Activated naive CD4-positive, alpha-beta T cell treated with anti-CD3 and anti-CD28 coated beads, Interleukin-2, amount 50 U/mL, for 24 hours (primary cell): Measurements from ENCODE around the gene SMIM1.
"Not testable (repeated sequence)": the region's sequence is repeated elsewhere in the genome, so short reads cannot be mapped to it uniquely, and the experiment has no call there.

Experiments used
- H3K27ac Mint-ChIP-seq: one replicate; pipeline ENCODE4 v1.8.0; 2021; ENCODE audit warnings: mild to moderate bottlenecking, mixed read lengths
- H3K27me3 Mint-ChIP-seq: one replicate; pipeline ENCODE4 v1.8.0; 2021; ENCODE audit warnings: mixed read lengths
- H3K36me3 Mint-ChIP-seq: one replicate; pipeline ENCODE4 v1.8.0; 2021; ENCODE audit warnings: mixed read lengths
- H3K4me1 Mint-ChIP-seq: one replicate; pipeline ENCODE4 v1.8.0; 2021; ENCODE audit warnings: mixed read lengths
- H3K4me3 Mint-ChIP-seq: one replicate; pipeline ENCODE4 v1.8.0; 2021; ENCODE audit warnings: mild to moderate bottlenecking, mixed read lengths
- H3K9me3 Mint-ChIP-seq: one replicate; pipeline ENCODE4 v1.8.0; 2021; ENCODE audit warnings: mixed read lengths

Gene SMIM1

GRCh38 chr1:3772715-3773571, at the start of gene SMIM1:
Gene SMIM1 (plus strand): TSS chr1:3772749. CDS start chr1:3775374, 2,625 bp downstream.
- Mint-ChIP-seq H3K27ac (peak within 1 kb of the TSS; percentile 72), H3K36me3 (no peaks in the 10 kb centered on the region), H3K4me3 (peak within 1 kb of the TSS; percentile 81)

GRCh38 chr1:3722846-3723245, 49.7 kb upstream of the SMIM1 start:
- Mint-ChIP-seq H3K4me3 (no peak overlapping the region), H3K27me3 (no peaks in the 10 kb centered on the region), H3K4me1 (peaks cover 8% of the 10 kb centered on the region), H3K27ac (no peak overlapping the region), H3K36me3 (no peaks in the 10 kb centered on the region), H3K9me3 (no peaks in the 10 kb centered on the region)

More at GRCh38 chr1:3772715-3773571, at the start of gene SMIM1:
- H3K4me1 Mint-ChIP-seq, result peaks cover 10% of the 10 kb centered on the region
- H3K27me3 Mint-ChIP-seq, result no peaks in the 10 kb centered on the region
- no peaks in the 10 kb centered on the region for H3K9me3 Mint-ChIP-seq

- not testable (repeated sequence) for H3K27me3 Mint-ChIP-seq, H3K36me3 Mint-ChIP-seq, H3K27ac Mint-ChIP-seq, H3K4me3 Mint-ChIP-seq, H3K9me3 Mint-ChIP-seq, H3K4me1 Mint-ChIP-seq
Measured at GRCh38 chr1:3724416-3725030, 48.0 kb upstream of the SMIM1 start.

GRCh38 chr1:3725366-3725765, 47.2 kb upstream of the SMIM1 start:
- Mint-ChIP-seq H3K27ac (no peak overlapping the region), H3K4me1 (peaks cover 4% of the 10 kb centered on the region), H3K27me3 (peaks cover 1% of the 10 kb centered on the region), H3K9me3 (no peaks in the 10 kb centered on the region), H3K36me3 (no peaks in the 10 kb centered on the region), H3K4me3 (no peak overlapping the region)

GRCh38 chr1:3727042-3727824, 45.3 kb upstream of the SMIM1 start:
- no peaks in the 10 kb centered on the region for H3K36me3 Mint-ChIP-seq
- no peaks in the 10 kb centered on the region for H3K9me3 Mint-ChIP-seq
- H3K4me3 Mint-ChIP-seq, result no peak overlapping the region
- no peaks in the 10 kb centered on the region for H3K4me1 Mint-ChIP-seq
- peaks cover 1% of the 10 kb centered on the region for H3K27me3 Mint-ChIP-seq
- H3K27ac Mint-ChIP-seq, result no peak overlapping the region

GRCh38 chr1:3727825-3728776, 44.4 kb upstream of the SMIM1 start:
- no peak overlapping the region for H3K27ac Mint-ChIP-seq
- H3K36me3 Mint-ChIP-seq, result no peaks in the 10 kb centered on the region
- no peaks in the 10 kb centered on the region for H3K9me3 Mint-ChIP-seq
- no peaks in the 10 kb centered on the region for H3K4me1 Mint-ChIP-seq
- no peak overlapping the region for H3K4me3 Mint-ChIP-seq
- peaks cover 1% of the 10 kb centered on the region for H3K27me3 Mint-ChIP-seq

- no peaks in the 10 kb centered on the region for H3K4me1 Mint-ChIP-seq
- no peaks in the 10 kb centered on the region for H3K36me3 Mint-ChIP-seq
- H3K27me3 Mint-ChIP-seq, result peaks cover 1% of the 10 kb centered on the region
- H3K27ac Mint-ChIP-seq, result no peak overlapping the region
- no peaks in the 10 kb centered on the region for H3K9me3 Mint-ChIP-seq
- H3K4me3 Mint-ChIP-seq, result no peak overlapping the region
Measured at GRCh38 chr1:3729594-3730542, 42.7 kb upstream of the SMIM1 start.

- Mint-ChIP-seq H3K27ac (no peak overlapping the region), H3K4me3 (no peak overlapping the region), H3K4me1 (no peaks in the 10 kb centered on the region), H3K36me3 (no peaks in the 10 kb centered on the region), H3K9me3 (no peaks in the 10 kb centered on the region), H3K27me3 (peaks cover 1% of the 10 kb centered on the region)
Measured at GRCh38 chr1:3730543-3731247, 41.9 kb upstream of the SMIM1 start.

GRCh38 chr1:3731583-3732433, 40.7 kb upstream of the SMIM1 start:
- Mint-ChIP-seq H3K4me1 (no peaks in the 10 kb centered on the region), H3K27me3 (peaks cover 1% of the 10 kb centered on the region), H3K36me3 (no peaks in the 10 kb centered on the region), H3K9me3 (no peaks in the 10 kb centered on the region), H3K27ac (no peak overlapping the region), H3K4me3 (no peak overlapping the region)

GRCh38 chr1:3732434-3733093, 40.0 kb upstream of the SMIM1 start:
- Mint-ChIP-seq H3K27ac (no peak overlapping the region), H3K9me3 (no peaks in the 10 kb centered on the region), H3K4me1 (no peaks in the 10 kb centered on the region), H3K4me3 (no peak overlapping the region), H3K27me3 (peaks cover 1% of the 10 kb centered on the region), H3K36me3 (no peaks in the 10 kb centered on the region)

- H3K27me3 Mint-ChIP-seq, result peaks cover 1% of the 10 kb centered on the region
- H3K4me1 Mint-ChIP-seq, result no peaks in the 10 kb centered on the region
- no peak overlapping the region for H3K4me3 Mint-ChIP-seq
- no peaks in the 10 kb centered on the region for H3K9me3 Mint-ChIP-seq
- no peak overlapping the region for H3K27ac Mint-ChIP-seq
- no peaks in the 10 kb centered on the region for H3K36me3 Mint-ChIP-seq
Measured at GRCh38 chr1:3733094-3733882, 39.3 kb upstream of the SMIM1 start.
